A549 (cell line): Measurements from ENCODE around the gene CD109.

Experiments used
- CHD4 ChIP-seq: fragments of 200-600 bp; sonication (generic); IDR thresholded peaks from 2 replicates; pipeline ENCODE4 v1.6.1; 2016; ENCODE audit warnings: antibody characterized with exemption, mild to moderate bottlenecking, borderline replicate concordance
- EP300 ChIP-seq, 2 experiments: fragments of >200 bp; sonication (Bioruptor Twin); formaldehyde crosslinking; IDR thresholded peaks; 2 replicates in 1 of 2; 3 replicates in 1 of 2; pipeline ENCODE4 v1.6.1; 2016 to 2017
- HDAC2 ChIP-seq: fragments of 200-600 bp; sonication (generic); IDR thresholded peaks from 2 replicates; pipeline ENCODE4 v1.6.1; 2016
- JUNB ChIP-seq: fragments of >200 bp; sonication (Bioruptor Twin); formaldehyde crosslinking; IDR thresholded peaks from 2 replicates; pipeline ENCODE4 v1.6.1; 2016
- MYC ChIP-seq: IDR thresholded peaks from 2 replicates; pipeline ENCODE4 v1.6.1; 2012; ENCODE audit warnings: mild to moderate bottlenecking, inconsistent platforms, low read length, improper control_type of control experiment, borderline replicate concordance
- POLR2A ChIP-seq: IDR thresholded peaks from 2 replicates; pipeline ENCODE4 v1.6.1; 2012; ENCODE audit warnings: mild to moderate bottlenecking, low read length
- POLR2AphosphoS2 ChIP-seq: conservative IDR thresholded peaks from 2 replicates; pipeline ENCODE4 v1.6.1; 2012; ENCODE audit warnings: low read length, improper control_type of control experiment, inconsistent platforms
- RCOR1 ChIP-seq: fragments of 150-350 bp; IDR thresholded peaks from 2 replicates; pipeline ENCODE4 v1.6.1; 2014; ENCODE audit warnings: antibody characterized with exemption, low read length, low read depth
- SREBF2 ChIP-seq: fragments of 450-650 bp; IDR thresholded peaks from 2 replicates; pipeline ENCODE4 v1.6.1; 2014; ENCODE audit warnings: mild to moderate bottlenecking, moderate library complexity
- TP53 ChIP-seq: fragments of 250-450 bp; sonication (Bioruptor Pico); IDR thresholded peaks from 2 replicates; pipeline ENCODE4 v1.5.0; 2021; ENCODE audit warnings: mild to moderate bottlenecking, moderate library complexity
- TF ChIP-seq, protein P1 (sequence below): fragments of >200 bp; sonication (Bioruptor Twin); formaldehyde crosslinking; IDR thresholded peaks from 3 replicates; pipeline ENCODE4 v1.5.1; 2016
- TF ChIP-seq, protein P2 (sequence below): fragments of 150-350 bp; IDR thresholded peaks from 2 replicates; pipeline ENCODE4 v1.6.1; 2014; ENCODE audit warnings: low read depth, mild to moderate bottlenecking, low read length
- TF ChIP-seq, protein P3 (sequence below): fragments of >200 bp; sonication (Bioruptor Twin); formaldehyde crosslinking; IDR thresholded peaks from 3 replicates; pipeline ENCODE4 v1.6.1; 2016

DNA sequence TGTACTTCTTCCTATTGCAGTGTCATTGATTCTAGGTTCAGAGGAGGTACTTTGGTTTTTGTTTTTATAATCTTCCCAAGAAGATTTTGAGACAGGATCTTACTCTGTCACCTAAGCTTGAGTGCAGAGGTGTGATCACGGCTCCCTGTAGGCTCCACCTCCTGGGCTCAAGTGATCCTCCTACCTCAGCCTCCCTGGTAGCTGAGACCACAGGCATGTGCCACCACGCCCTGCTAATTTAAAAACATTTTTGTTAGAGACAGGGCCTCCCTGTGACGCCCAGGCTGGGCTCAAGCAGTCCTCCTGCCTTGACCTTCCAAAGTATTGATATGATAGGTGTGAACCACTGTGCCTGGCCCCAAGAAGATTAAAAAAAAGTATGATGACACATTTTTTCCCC is 38.8 kb upstream of the CD109 start:
- TF ChIP-seq, protein P1, sequence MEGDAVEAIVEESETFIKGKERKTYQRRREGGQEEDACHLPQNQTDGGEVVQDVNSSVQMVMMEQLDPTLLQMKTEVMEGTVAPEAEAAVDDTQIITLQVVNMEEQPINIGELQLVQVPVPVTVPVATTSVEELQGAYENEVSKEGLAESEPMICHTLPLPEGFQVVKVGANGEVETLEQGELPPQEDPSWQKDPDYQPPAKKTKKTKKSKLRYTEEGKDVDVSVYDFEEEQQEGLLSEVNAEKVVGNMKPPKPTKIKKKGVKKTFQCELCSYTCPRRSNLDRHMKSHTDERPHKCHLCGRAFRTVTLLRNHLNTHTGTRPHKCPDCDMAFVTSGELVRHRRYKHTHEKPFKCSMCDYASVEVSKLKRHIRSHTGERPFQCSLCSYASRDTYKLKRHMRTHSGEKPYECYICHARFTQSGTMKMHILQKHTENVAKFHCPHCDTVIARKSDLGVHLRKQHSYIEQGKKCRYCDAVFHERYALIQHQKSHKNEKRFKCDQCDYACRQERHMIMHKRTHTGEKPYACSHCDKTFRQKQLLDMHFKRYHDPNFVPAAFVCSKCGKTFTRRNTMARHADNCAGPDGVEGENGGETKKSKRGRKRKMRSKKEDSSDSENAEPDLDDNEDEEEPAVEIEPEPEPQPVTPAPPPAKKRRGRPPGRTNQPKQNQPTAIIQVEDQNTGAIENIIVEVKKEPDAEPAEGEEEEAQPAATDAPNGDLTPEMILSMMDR: no peak
- no peak for TF ChIP-seq POLR2A
- no peak for TF ChIP-seq MYC
- TF ChIP-seq SREBF2: no peak
- TF ChIP-seq, protein P2, sequence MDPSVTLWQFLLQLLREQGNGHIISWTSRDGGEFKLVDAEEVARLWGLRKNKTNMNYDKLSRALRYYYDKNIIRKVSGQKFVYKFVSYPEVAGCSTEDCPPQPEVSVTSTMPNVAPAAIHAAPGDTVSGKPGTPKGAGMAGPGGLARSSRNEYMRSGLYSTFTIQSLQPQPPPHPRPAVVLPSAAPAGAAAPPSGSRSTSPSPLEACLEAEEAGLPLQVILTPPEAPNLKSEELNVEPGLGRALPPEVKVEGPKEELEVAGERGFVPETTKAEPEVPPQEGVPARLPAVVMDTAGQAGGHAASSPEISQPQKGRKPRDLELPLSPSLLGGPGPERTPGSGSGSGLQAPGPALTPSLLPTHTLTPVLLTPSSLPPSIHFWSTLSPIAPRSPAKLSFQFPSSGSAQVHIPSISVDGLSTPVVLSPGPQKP: no peak
- TF ChIP-seq JUNB: no peak
- no peak for TF ChIP-seq POLR2AphosphoS2
- TF ChIP-seq, protein P3, sequence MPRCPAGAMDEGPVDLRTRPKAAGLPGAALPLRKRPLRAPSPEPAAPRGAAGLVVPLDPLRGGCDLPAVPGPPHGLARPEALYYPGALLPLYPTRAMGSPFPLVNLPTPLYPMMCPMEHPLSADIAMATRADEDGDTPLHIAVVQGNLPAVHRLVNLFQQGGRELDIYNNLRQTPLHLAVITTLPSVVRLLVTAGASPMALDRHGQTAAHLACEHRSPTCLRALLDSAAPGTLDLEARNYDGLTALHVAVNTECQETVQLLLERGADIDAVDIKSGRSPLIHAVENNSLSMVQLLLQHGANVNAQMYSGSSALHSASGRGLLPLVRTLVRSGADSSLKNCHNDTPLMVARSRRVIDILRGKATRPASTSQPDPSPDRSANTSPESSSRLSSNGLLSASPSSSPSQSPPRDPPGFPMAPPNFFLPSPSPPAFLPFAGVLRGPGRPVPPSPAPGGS: no peak
- no peak for TF ChIP-seq TP53 (CRISPR knock-in tag)
- no peak for TF ChIP-seq HDAC2
- TF ChIP-seq RCOR1: no peak
- TF ChIP-seq CHD4: no peak
- TF ChIP-seq EP300 (IDR thresholded peaks at IDR 0.05): no peak
